Activated gamma-delta T cell treated with anti-CD3 and anti-CD28 coated beads, Interleukin-2, amount 50 U/mL, for 16 hours (primary cell): ENCODE measurements around the gene IRF8.
"Not testable (repeated sequence)": the region's sequence is repeated elsewhere in the genome, so short reads cannot be mapped to it uniquely, and the experiment has no call there.

ENCODE experiments used
- DNase-seq: peaks from one replicate; pipeline ENCODE4 v3.0.0-alpha.2; 2020; ENCODE audit warnings: low read depth

The IRF8 gene

GRCh38 chr16:85898521-85899442 lies at the start of gene IRF8:
TSS of gene IRF8 (plus strand) at chr16:85899162. CDS start at chr16:85903016, 3,854 bp downstream.
- DNase-seq = peak; percentile 62

GRCh38 chr16:85849388-85849787 lies 49.6 kb upstream of the IRF8 start:
- no peak for DNase-seq

- no peak for DNase-seq
Observed at GRCh38 chr16:85850344-85850880, 48.5 kb upstream of the IRF8 start.

GRCh38 chr16:85851034-85851785 lies 47.8 kb upstream of the IRF8 start:
- DNase-seq = no peak

GRCh38 chr16:85853547-85854545 lies 45.1 kb upstream of the IRF8 start:
- DNase-seq = no peak

GRCh38 chr16:85854935-85855334 lies 44.0 kb upstream of the IRF8 start:
- DNase-seq = no peak

- no peak for DNase-seq
Observed at GRCh38 chr16:85856079-85856478, 42.9 kb upstream of the IRF8 start.

- no peak for DNase-seq
Observed at GRCh38 chr16:85856585-85856984, 42.4 kb upstream of the IRF8 start.

GRCh38 chr16:85857406-85857805 lies 41.6 kb upstream of the IRF8 start:
- no peak for DNase-seq

GRCh38 chr16:85858571-85858970 lies 40.4 kb upstream of the IRF8 start:
- not testable (repeated sequence) for DNase-seq

GRCh38 chr16:85858984-85859817 lies 39.8 kb upstream of the IRF8 start:
- no peak for DNase-seq

GRCh38 chr16:85859818-85860125 lies 39.2 kb upstream of the IRF8 start:
- no peak for DNase-seq

GRCh38 chr16:85860413-85861094 lies 38.4 kb upstream of the IRF8 start:
- DNase-seq = no peak

GRCh38 chr16:85861095-85861825 lies 37.7 kb upstream of the IRF8 start:
- no peak for DNase-seq

GRCh38 chr16:85862476-85863383 lies 36.2 kb upstream of the IRF8 start:
- no peak for DNase-seq

GRCh38 chr16:85863384-85863774 lies 35.6 kb upstream of the IRF8 start:
- no peak for DNase-seq

- no peak for DNase-seq
Observed at GRCh38 chr16:85864965-85865364, 34.0 kb upstream of the IRF8 start.

GRCh38 chr16:85867189-85867588 lies 31.8 kb upstream of the IRF8 start:
- no peak for DNase-seq
